GM19238 (cell line): ENCODE results near the gene IL6.
"Not testable (repeated sequence)": the region's sequence is repeated elsewhere in the genome, so short reads cannot be mapped to it uniquely, and the experiment has no call there.

Source experiments
- DNase-seq: peaks from one replicate; pipeline ENCODE4 v3.0.0; 2011; ENCODE audit warnings: low spot score; ENCODE audit not compliant: insufficient read length

Gene IL6

DNA sequence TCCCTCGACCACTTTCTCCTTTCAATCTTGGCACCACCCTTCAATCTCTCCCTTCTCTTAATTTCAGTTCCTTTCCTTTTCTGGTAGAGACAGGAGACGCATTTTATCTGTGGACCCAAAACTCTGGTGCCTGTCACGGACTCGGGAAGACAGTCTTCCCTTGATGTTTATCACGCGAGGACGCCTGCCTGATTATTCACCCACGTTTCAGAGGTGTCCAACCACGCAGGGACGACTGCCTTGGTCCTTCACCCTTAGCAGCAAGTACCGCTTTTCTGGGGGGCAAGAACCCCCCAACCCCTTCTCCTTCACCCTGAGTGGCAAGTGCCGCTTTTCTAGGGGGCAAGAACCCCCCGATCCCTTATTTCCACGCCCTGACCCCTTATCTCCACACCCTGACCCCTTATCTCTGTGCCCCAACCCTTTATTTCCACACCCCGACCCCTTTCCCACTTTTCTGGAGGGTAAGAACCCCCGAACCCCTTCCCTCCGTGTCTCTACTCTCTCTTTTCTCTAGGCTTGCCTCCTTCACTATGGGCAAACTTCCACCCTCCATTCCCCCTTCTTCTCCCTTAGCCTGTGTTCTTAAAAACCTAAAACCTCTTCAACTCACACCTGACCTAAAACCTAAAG is 22.9 kb upstream of the IL6 start:
- DNase-seq = not testable (repeated sequence)

- DNase-seq = not testable (repeated sequence)
Observed at GRCh38 chr7:22704722-22705121, 22.3 kb upstream of the IL6 start.

- not testable (repeated sequence) for DNase-seq
Observed at GRCh38 chr7:22705874-22706273, 21.1 kb upstream of the IL6 start.

GRCh38 chr7:22707026-22707691 is 19.8 kb upstream of the IL6 start:
- not testable (repeated sequence) for DNase-seq

- DNase-seq = not testable (repeated sequence)
Observed at GRCh38 chr7:22708214-22708613, 18.8 kb upstream of the IL6 start.

DNA sequence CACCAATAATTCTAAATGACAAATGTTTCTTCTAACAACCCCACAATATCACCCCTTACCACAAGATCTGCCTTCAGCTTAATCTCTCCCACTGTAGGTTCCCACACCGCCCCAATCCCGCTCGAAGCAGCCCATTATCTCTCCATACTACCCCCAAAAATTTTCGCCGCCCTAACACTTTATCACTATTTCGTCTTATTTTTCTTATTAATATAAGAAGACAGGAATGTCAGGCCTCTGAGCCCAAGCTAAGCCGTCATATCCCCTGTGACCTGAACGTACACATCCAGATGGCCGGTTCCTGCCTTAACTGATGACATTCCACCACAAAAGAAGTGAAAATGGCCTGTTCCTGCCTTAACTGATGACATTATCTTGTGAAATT is 18.3 kb upstream of the IL6 start:
- not testable (repeated sequence) for DNase-seq

GRCh38 chr7:22709062-22709829 is 17.8 kb upstream of the IL6 start:
- DNase-seq = not testable (repeated sequence)

DNA sequence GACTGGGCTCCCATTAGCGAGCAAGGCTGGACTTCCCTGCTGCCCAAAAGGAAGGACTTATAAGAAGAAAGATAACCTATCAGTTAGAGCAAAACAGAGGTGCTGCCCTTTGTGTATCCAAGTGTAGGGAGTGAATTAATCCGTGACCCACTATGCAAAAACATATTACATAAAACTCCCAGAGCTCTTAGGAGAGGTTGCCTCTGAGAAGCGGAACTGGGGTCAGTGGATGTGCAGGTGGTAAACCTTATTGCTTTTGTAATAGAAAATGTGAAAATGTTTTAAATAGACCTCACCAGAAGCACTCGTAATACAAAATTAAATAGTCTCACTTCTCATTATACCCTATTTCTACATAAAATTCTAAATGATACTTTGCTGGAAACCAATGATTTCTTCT is 17.1 kb upstream of the IL6 start:
- no peak for DNase-seq

DNA sequence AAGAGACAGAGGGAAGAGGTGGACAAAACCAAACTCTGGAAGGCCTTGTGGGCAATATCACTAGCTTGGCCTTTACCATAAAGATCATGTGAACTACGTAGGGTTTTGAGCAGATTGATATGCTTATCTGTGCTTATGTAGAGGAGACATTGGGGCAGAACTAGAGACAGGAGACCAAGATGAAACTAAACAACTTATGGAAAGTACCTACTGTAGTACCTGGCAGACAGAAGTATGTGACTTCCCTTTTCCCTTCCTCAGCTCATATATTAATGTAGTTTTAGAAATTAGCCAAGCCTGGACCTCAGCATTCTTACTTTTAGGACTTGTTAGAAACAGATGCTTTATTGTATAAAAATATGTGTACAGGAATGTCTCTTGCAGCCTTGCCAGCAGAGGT is 14.0 kb upstream of the IL6 start:
- no peak for DNase-seq

- no peak for DNase-seq
Observed at GRCh38 chr7:22713463-22713862, 13.5 kb upstream of the IL6 start.

GRCh38 chr7:22715969-22716368 is 11.0 kb upstream of the IL6 start:
- DNase-seq = no peak

DNA sequence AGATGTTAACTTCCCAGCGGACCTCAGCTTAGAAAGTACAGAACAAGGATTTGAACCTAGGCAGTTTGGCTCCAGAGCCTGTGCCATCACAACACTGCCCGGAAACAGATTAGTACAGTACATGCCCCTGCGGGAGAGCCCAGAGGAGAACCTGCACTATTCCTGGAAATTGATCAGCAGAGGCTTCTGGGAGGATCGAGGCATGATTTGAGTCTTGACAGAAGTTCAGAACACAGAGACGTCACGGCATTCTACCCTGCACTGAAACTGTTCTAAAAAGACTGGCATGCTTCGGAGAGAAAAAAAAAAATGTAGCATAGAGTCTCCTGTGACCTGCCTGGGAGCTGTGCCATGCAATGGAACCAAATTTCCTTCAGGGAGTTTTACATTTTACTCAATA is 9.2 kb upstream of the IL6 start:
- DNase-seq = no peak

GRCh38 chr7:22718200-22718711 is 8.7 kb upstream of the IL6 start:
- no peak for DNase-seq

- DNase-seq = no peak
Observed at GRCh38 chr7:22718911-22719420, 8.0 kb upstream of the IL6 start.

DNA sequence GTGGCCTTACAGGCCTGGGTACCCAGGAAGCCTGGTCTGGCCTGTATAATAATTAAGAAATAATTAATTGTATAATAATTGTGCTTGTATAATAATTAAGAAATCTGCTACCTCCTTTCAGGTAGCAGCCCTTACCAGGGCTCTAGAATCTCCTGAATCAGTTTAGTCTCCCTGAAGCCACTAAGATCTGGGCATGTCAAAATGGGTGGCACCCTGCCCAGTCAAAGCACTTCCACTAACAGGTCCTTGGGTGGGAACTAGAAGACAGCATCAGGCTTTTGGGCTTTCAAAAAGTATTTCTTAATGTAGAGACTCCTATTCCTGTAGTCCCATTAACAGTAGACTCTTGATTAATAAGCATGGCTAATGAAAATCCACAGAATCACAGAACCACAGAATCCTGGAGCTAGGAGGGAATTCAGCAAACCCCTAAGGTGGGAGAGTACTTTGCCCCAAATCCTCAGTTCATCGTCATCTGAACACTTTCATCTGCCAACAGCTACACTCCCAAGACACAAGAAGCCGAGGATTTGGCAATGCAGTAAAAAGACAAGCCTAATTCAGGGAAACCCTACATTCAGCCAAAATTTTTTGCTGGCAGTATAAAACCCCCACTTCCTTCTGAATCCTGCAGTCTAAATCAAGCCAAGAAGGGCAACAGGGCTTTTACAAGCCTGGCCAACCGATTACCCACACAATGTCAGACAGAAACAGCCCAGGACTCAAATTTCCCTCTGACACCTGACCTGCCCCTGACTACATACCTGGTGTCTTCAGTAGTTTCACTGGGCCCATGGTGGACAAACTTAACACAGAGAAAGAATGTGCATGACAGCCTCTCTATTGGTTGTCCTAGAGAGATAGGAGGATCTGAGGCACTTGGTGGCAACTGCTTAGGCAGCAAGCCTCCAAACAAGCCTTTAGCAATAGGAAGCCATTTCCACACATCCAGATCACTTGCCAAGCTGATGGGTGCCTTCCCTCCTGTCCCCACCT is 5.9 kb upstream of the IL6 start:
- no peak for DNase-seq

DNA sequence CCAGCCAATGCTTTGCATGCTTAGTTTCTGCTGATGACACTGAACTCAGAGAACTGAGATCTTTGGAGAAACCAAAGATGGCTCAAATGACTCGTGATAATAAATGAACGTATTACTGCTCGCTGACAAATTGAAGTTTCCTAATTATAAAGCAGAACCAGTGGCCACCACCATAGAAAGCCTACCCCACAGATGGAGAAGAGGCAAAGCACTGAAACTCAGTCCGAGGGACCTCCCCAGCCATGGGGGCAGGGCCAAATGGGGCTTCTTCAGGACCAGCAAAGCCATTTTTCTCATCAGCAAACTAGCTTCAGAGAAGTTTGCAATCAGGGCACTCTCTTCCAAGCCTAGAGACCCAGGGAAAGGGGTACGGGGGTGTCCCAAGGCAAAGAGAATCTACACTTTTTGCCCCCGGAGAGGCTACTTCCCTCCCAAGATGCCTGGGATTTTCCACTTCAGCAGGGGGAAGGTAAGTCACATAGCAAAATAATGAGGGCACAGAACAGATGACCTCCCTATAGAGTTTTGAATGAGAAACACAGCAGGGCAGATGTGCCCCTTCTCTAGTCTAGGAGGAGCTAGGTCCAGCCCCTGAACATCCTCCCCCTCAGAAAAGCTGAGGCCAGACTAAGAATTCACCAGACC is 4.3 kb upstream of the IL6 start:
- no peak for DNase-seq

- no peak for DNase-seq
Observed at GRCh38 chr7:22723181-22723601, 3.8 kb upstream of the IL6 start.

- DNase-seq = no peak
Observed at GRCh38 chr7:22723637-22724036, 3.4 kb upstream of the IL6 start.

- DNase-seq = no peak
Observed at GRCh38 chr7:22724861-22725260, 2.1 kb upstream of the IL6 start.

GRCh38 chr7:22725585-22725984 is 1.4 kb upstream of the IL6 start:
- no peak for DNase-seq
